ENCODE results near the gene ITK.

The ITK gene

GRCh38 chr5:157267761-157268480 lies 87.3 kb downstream of the ITK start:
- Histone ChIP-seq H3K4me3 (ENCODE audit: low read depth in 1 of 2, low read length in 2 of 2) (peak overlapping the region; percentile 57 to 78; a peak in 3 of 4 replicates), H3K79me2 (ENCODE audit: insufficient read depth, low read length) (peaks cover 72% of the 10 kb centered on the region), H2AFZ (ENCODE audit: low read depth, low read length) (no peak overlapping the region), H3K36me3 (ENCODE audit: insufficient read depth, low read length) (peaks cover 50% of the 10 kb centered on the region), H3K27ac (ENCODE audit: low read length) (peak overlapping the region; percentile 97), H3K4me2 (ENCODE audit: insufficient read depth, low read length) (peak overlapping the region; percentile 92), H3K9me3 (ENCODE audit: insufficient read depth, low read length, severe bottlenecking) (no peaks in the 10 kb centered on the region), H4K20me1 (ENCODE audit: insufficient read depth, low read length) (peaks cover 13% of the 10 kb centered on the region), H3K9ac (ENCODE audit: low read depth, low read length) (peak overlapping the region; percentile 93), H3K4me1 (ENCODE audit: insufficient read depth, low read length) (peaks cover 79% of the 10 kb centered on the region), H3K27me3 (ENCODE audit: insufficient read depth, low read length, poor library complexity) (no peaks in the 10 kb centered on the region)
- ATAC-seq (ENCODE audit: insufficient read depth, low read depth): no peak
- TF ChIP-seq EZH2 (IDR thresholded peaks at IDR 0.05; ENCODE audit: borderline replicate concordance, low read depth, low read length, severe bottlenecking) (no peak), CTCF (IDR thresholded peaks at IDR 0.05; ENCODE audit: borderline replicate concordance, extremely low read depth, low read length, poor library complexity, severe bottlenecking) (no peak)
- no peak for DNase-seq

- peak overlapping the region; percentile 92 for H3K4me2 ChIP-seq (ENCODE audit: insufficient read depth, low read length)
- H4K20me1 ChIP-seq (ENCODE audit: insufficient read depth, low read length): peaks cover 13% of the 10 kb centered on the region
- H3K27me3 ChIP-seq (ENCODE audit: insufficient read depth, low read length, poor library complexity): no peaks in the 10 kb centered on the region
- no peak for DNase-seq
- peaks cover 85% of the 10 kb centered on the region for H3K79me2 ChIP-seq (ENCODE audit: insufficient read depth, low read length)
- peak overlapping the region; percentile 93 for H3K9ac ChIP-seq (ENCODE audit: low read depth, low read length)
- TF ChIP-seq CTCF (IDR thresholded peaks at IDR 0.05; ENCODE audit: borderline replicate concordance, extremely low read depth, low read length, poor library complexity, severe bottlenecking): no peak
- H3K4me1 ChIP-seq (ENCODE audit: insufficient read depth, low read length): peaks cover 91% of the 10 kb centered on the region
- H3K27ac ChIP-seq (ENCODE audit: low read length): peak overlapping the region; percentile 97
- no peaks in the 10 kb centered on the region for H3K9me3 ChIP-seq (ENCODE audit: insufficient read depth, low read length, severe bottlenecking)
- no peak overlapping the region for H2AFZ ChIP-seq (ENCODE audit: low read depth, low read length)
- peaks cover 54% of the 10 kb centered on the region for H3K36me3 ChIP-seq (ENCODE audit: insufficient read depth, low read length)
- ATAC-seq (ENCODE audit: insufficient read depth, low read depth): no peak
- H3K4me3 ChIP-seq (ENCODE audit: low read depth in 1 of 2, low read length in 2 of 2): peak overlapping the region in 1 of 2 experiments; percentile 78; a peak in 2 of 4 replicates
These were observed 88.6 kb downstream of the ITK start for GRCh38 chr5:157269165-157269671.

- TF ChIP-seq EZH2 (IDR thresholded peaks at IDR 0.05; ENCODE audit: borderline replicate concordance, low read depth, low read length, severe bottlenecking): no peak
- TF ChIP-seq CTCF (IDR thresholded peaks at IDR 0.05; ENCODE audit: borderline replicate concordance, extremely low read depth, low read length, poor library complexity, severe bottlenecking): no peak
- Histone ChIP-seq H3K27me3 (ENCODE audit: insufficient read depth, low read length, poor library complexity) (no peaks in the 10 kb centered on the region), H3K4me2 (ENCODE audit: insufficient read depth, low read length) (peak overlapping the region; percentile 92), H3K27ac (ENCODE audit: low read length) (peak overlapping the region; percentile 97), H3K79me2 (ENCODE audit: insufficient read depth, low read length) (peaks cover 91% of the 10 kb centered on the region), H3K36me3 (ENCODE audit: insufficient read depth, low read length) (peaks cover 57% of the 10 kb centered on the region), H2AFZ (ENCODE audit: low read depth, low read length) (no peak overlapping the region), H3K9ac (ENCODE audit: low read depth, low read length) (peak overlapping the region; percentile 93), H3K9me3 (ENCODE audit: insufficient read depth, low read length, severe bottlenecking) (no peaks in the 10 kb centered on the region), H4K20me1 (ENCODE audit: insufficient read depth, low read length) (peaks cover 13% of the 10 kb centered on the region), H3K4me1 (ENCODE audit: insufficient read depth, low read length) (peaks cover 90% of the 10 kb centered on the region), H3K4me3 (ENCODE audit: low read depth in 1 of 2, low read length in 2 of 2) (peak overlapping the region in 1 of 2 experiments; percentile 78; a peak in 2 of 4 replicates)
- ATAC-seq (ENCODE audit: insufficient read depth, low read depth): no peak
- no peak for DNase-seq
These were observed 89.2 kb downstream of the ITK start for GRCh38 chr5:157269761-157270272.

Measured in DND-41 (cell line).